Right renal pelvis (tissue), 4 donors: ENCODE results near the gene CDHR2. TPM values are rescaled to one million over a fixed set of nuclear protein-coding genes. Genes with fewer than 3 reads are reported as not detected.
"Not testable (repeated sequence)": the region's sequence is repeated elsewhere in the genome, so short reads cannot be mapped to it uniquely, and the experiment has no call there.

Experiments
- DNase-seq, 4 donors: peaks; one replicate each; pipeline ENCODE4 v3.0.0-alpha.2; 2013; ENCODE audit warnings: low read depth in 4 of 4, low spot score in 3 of 4, missing footprints in 1 of 4
- polyA plus RNA-seq, 4 donors: library from polyadenylated mRNA; unstranded; fragments of 120-200 nt; gene quantifications; one replicate each; pipeline ENCODE4 v1.2.1, GENCODE V29; 2013; ENCODE audit not compliant: insufficient read length in 4 of 4

The CDHR2 gene
- polyA plus RNA-seq, 4 donors = 13.9 to 21.5 (median 18.6) TPM

DNA sequence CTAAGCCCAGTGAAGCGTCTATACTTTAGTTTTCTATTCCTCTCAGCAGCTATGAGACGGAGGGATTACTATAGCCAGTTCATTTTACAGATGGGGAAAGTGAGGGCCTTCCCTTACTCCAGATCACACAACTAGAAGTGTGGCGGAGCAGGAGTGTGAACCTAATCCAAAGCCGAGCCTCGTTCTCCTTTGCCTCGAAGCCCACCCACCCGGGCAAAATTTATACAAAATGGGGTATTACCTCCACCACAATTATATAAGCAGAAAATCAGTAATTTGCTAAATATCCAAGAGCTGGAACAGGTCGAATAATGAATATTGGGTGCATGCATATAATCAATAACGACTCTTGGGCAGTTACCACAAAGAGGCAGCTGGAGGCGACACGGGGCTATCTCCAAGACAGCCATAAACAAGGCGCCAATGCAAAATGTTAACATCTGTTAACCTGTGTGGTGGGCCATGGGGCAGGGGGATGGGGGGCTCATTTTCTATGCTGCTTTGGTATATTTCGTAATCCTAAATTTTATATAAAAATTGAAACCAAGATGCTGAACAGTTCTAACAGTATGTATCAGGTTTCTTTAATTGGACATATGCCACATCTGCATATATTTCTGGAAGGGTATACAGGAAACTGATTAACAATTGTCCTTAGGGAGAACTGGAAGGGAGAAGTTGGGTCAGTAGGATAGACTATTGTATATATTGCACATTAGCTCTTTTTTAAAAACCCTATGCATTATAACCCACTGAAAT lies 10.7 kb upstream of the CDHR2 start:
- DNase-seq = no peak

DNA sequence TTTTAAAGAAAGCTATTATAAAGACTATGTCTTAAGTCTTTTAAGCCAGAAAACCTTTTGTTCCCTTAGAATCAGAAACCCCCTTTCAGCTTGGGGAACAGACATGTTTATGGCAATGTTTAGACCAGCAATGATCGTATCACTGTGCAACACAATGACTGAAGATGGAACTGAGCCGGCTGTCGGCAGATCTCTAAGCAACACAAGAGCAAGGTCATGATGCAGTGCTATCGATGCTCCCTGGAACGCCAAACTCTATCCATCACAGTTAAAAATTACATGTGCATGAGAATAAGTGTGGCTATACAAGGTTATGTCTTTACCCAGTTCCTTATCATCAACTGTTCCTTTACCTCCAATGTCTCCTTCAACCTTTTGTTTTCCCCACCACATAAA lies 10.2 kb upstream of the CDHR2 start:
- DNase-seq = no peak

DNA sequence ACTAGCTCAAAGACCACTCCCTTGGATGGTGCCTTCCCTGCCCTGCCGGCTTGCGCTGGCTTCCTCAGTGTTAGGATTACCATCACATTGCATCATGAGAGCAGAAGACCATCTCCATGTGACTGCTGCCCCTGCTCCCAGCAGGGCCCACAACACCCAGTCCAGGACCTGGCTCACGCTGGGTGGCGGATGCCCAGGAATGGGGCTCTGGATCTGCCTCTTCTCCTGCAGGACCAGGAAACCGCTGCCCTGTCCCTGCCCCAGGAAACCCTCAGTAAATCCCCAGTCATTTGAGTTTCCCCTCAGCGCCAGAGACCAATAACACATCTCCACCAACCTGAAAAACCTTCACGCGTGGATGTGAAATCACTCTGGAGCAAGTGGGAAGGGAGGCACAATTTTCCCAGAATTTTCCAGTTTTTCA lies 8.7 kb upstream of the CDHR2 start:
- no peak for DNase-seq

DNA sequence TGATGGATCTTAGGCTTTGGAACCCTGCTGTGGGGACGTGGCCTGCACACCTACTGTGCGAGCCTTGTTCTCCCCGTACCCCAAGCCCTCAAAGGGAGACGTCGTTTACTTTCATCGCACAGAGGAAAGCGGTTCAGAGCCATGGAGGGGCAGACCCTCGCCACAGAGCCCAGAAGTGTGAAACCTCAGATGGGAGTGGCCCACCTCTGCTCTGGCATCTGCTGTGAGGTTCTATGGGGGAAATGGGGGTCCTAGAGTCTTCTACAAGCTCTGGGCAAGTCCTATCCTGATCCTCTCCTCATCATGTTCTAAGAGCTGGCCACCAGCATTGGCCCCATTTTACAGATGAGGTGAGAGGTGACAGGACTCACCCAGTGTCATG lies 8.2 kb upstream of the CDHR2 start:
- no peak for DNase-seq

DNA sequence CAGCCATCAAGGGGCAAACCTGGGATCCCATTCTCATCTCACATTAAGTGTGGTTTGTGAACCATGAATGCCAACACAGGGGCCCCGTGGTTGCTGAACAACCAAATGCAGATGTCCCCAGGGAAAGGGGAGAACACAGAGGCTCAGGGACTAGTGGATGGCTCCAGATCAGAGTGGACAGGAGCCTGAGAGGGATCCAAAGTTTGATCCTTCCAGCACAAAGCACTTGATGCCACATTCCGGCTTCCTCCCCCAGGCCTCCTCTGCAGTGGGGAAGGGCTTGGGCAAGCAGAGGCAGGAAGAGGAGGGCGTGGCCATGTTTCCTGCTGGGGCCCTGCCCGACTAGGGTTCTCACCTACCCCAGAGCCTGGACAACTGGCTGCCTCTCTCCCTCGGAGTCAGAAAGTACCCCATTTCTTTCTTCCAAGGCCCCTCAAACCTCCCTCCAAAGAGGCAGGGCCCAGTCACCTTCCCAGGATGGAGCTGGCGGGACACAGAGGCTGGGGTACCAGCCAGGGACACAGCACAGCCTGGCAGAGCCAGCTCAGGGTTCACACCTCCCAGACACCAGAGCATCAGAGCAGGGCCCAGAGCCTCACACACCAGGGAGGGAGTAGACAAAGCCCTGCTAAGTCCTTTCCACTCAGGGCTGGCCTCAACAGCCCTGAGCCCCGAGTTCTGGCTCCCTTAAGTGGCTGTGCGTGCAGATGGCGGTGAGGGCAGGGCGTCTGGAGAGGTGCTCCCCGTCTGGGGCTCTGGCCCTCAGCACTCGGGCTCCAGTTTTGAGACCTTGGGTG lies 7.6 kb upstream of the CDHR2 start:
- DNase-seq = no peak

DNA sequence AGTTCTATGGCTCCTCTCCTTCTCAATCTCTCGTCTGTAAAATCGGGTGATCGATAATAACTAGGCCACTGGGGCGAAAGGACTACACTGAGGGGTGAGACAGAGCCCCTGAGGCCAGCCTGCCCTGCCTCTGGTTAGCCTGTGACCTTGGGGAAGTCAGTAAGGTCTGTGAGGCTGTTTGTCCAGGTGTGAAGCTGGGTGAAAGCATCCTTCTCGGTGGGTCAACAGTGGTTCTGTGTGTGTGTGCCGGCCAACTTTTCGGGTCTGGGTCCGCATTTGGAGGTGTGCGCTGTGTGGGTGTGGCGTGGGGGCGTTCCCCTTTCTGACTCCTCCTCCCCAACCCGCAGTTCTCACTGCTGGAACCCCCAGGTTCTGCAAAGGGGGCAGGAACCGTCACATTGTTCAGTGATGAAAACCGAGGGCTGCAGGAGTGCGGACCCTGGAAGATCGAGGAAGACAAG lies 7.0 kb upstream of the CDHR2 start:
- no peak for DNase-seq

DNA sequence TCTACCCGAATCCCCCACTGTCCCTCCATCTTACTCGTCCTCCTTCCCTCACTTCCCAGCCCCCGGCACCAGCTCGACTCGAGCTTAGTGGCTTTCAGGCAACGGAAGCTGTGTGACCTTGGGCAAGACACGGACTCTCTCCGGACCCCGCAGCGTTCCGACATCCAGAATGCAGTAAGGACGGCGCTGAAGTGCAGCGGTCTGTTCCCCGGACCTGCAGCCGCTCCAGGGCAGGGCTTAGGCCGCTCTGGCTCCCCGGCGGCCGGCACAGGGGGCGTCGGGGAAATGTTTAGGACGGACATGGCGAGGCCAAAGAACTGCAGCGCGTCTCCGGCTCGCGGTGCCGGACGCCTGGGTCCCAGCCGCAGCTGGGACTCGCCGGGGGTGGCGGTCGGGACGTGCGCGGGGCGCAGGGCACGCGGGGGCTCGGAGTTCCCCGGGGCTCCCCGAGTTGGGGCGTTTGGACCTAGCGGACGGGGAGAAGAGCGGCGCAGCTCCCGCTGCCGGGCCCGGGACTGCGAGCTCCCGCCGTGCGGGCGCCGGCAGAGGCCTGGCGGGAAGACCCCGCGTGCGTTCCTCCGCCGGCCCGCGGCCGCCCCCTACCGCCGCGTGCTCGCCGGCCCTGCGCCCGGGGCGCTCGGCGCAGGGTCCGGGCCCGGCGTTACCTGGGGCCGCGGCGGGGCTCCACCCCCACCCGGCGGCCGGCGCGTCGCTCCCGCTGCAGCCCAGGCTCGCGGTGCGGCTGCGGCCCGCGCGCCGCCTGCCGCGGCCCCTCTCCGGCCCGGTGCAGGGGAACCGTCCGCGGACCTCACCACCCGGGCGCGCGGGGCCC lies 6.3 kb upstream of the CDHR2 start:
- DNase-seq = no peak

DNA sequence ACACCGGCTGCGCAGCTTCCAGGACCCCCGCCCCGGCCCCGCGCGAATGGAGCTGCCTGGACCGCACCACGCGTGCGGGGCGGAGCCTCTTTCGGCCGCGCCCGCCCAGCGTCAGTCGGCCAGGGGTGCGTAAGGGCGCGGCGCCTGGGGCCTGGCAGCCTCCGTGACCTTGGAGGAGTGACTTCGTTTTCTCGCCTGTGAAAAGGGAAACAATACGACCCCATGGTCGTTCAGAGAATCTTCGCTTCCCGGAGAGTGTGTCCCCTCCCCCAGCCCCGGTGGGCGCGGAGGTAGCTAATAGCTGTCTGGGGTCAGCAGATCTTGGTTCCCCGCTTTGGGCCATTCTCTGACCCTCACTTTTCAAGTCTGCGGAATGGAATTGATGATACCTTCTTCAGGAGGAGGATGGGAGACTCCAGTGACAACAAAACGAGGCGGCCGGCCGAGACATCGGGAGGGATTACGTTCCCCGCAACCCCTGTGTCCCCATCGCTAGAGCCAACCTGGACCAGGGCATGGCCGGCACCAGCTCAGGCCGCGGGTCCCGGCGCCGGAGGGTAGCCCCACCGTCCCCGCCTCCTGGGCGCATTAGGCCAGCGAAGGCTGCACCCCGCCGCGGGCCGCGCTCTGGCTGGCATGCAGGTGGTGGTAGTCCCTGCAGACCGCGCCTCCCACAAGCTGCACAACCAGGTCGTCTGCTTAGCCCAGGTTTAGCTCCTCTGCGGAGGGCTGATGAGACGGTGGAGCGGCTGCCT lies 5.5 kb upstream of the CDHR2 start:
- no peak for DNase-seq

DNA sequence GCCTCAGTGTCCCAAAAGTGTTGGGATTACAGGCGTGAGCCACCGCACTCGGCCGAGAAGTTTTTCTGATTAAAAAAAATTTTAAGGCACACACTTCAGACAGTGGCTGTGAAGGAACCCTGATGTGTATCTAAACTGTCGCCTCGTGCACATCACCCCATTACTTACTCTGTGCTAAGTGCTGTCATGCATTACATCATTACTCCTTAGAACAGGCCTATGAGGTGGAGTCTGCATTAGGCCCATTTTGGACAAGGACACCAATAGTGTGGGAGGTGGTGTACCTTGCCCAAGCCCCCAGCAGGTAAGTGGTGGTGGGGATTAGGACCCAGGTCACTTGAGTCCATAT lies 3.8 kb upstream of the CDHR2 start:
- no peak for DNase-seq

DNA sequence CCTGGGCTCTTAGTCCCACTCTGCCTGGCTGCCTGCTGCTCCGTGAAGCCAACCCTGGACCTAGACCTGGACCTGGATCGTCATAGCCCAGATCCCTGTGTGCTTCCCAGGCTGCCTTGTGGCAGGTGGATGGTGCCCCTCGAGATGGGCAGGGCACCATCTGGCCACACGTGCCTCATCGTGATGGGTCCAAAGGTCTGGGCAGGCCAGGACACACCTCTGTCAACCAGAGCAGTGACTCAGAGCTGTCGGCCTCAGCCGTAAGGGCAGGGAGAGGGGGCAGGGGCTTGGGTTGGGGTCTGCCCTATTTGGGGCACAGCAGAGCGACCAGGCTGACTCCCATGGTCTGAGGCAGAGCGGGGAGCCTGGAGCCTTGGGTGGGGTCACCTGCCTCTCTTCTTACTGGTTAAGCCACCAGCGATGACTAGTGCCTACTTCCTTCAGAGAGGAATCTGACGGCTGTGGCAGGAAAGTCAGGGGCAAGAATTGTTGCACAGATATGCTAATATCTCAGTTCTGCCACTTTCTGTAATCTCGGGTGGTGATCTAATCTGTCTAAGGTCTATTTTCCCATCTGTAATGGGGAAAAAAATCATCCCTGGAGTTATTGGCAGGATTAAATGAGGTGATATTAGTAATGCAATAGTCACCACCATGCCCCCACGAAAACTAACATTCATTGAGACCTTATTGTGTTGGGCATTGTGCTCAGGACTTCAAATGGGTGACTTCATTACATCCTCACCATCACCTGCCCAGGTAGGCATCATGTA lies 3.2 kb upstream of the CDHR2 start:
- DNase-seq = no peak

DNA sequence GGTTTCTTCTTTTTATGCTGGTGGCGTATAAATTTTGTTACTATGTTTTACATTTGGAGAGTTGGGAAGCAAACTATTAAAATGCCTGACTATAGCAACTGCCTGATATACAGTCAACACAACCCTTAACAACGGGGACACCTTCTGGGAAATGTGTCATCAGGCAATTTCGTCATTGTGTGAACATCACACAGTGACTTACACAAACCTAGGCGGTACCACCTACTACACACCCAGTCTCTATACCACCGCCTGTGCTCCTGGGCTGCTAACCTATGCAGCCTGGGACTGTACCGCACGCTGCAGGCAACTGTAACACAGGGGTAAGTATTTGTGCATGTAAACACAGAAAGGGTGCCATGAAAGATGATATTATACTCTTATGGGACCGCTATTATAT lies 1.3 kb upstream of the CDHR2 start:
- no peak for DNase-seq

DNA sequence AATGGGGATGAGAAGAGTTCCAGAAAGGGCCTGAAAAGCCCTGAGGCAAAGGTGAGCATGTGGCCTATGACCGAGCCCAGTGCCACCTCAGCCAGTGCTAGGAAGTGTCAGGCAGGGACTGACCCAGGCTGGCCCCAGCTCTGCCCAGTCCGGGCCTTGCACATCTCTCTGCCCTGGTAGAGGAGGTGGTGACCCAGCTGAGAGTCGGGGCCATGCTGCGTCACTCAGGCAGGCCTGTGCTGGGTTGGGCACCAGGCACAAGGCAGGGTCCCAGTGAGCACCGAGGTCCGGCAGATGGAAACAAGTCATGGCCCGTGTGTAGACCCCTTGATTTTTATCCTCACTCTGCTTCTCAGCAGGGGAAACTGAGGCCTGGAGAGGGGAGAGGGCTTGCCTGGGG lies 729 bp downstream of the CDHR2 start:
- no peak for DNase-seq

DNA sequence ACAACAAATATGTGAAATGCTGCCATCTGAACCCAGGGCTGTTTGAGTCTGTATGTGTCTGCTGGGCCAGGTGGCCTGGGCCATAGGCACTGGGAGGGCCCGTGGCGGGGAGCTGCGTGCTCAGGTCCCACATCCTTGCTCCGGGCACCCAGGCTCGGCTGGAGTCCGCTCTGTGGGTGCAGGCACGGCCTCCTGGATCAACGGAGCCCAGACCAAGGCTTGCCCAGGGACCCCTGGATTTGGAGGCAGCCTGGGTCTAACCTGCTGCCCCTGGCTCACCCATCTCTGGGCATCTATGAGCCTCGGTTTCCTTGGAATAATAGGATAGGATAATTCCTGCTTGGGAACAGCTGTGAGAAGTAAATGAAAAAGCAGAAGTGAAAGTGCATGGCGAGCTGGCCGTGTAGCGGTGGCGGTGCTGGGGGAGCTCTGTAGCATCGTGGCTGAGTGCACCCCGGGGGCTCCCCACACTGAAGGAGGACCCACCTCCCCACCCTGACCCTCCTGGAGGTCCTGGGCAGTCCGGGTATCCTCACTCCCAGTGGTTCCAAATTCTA lies 1.2 kb downstream of the CDHR2 start:
- no peak for DNase-seq

DNA sequence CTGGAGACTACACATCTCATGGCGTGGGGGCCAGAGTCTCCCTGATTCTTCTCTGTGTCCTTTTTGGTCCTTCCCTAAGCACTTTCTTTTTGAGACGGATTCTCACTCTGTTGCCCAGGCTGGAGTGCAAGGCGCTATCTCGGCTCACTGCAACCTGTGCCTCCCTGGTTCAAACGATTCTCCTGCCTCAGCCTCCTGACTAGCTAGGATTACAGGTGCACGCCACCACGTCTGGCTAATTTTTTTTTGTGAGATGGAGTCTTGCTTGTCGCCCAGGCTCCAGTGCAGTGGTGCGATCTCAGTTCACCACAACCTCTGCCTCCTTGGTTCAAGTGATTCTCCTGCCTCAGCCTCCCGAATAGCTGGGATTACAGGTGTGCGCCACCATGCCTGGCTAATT lies 1.8 kb downstream of the CDHR2 start:
- DNase-seq = not testable (repeated sequence)

DNA sequence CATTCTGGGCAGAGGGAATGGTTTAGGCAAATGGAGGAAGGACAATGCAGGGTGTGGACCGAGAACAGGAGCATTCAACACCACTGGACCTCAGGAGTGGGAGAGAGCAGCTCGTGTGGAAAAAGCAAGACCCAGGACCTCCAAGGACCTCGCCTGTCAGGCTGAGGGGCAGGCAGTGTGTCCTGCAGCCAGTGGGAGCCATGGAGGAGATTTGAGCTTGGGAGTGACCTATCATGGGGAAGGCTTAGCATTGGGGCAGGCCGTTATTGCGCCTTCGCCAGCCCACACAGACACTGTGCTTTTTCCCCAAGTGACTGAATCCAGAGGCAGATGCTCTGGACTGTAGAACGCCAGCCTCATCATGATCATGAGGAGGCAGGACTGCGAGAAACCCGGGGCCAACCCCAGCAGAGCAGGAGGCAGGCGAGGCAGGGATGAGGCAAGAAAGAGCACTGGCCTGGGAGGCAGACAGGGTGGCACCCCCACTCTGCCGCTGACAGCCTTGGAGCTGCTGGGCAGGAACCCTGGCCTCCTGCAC lies 3.3 kb downstream of the CDHR2 start:
- DNase-seq = no peak

DNA sequence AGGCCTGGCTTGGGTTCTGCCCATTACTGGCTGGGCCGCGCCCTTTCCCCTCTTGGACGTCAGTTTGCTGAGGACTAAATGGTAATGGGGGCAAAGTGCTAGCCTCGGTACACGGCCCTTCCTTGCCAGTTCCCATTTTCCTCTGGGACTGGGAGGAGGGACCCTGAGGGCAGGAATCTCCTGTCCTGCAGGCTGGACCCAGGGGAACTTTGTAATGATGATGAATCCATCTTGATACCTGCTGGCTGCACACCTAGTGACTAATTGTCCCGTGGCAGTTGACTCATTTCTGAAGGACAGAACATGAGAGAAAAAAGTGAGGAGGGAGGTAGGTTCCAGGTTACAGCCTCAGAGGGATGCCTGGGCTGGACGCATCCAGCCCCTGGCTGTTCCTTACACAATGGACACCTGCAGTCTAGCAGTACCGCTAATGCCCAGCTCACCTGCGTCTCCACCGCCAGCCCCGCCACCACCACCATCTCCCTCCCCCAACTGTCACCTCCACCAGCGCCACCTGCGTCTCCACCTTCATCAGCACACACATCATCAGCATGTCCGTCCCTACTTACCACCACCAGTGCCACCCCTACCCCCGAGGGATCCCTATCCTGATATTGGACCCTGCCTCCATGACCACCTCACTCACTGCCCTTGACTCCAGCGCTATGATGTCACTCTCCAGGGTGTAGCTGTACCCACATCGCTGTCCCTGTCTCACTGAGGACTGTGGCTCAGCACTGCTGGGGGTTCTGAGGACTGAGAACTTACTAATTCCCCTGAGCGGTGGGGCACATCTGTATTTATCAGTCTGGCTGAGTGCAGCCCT lies 4.3 kb downstream of the CDHR2 start:
- no peak for DNase-seq

DNA sequence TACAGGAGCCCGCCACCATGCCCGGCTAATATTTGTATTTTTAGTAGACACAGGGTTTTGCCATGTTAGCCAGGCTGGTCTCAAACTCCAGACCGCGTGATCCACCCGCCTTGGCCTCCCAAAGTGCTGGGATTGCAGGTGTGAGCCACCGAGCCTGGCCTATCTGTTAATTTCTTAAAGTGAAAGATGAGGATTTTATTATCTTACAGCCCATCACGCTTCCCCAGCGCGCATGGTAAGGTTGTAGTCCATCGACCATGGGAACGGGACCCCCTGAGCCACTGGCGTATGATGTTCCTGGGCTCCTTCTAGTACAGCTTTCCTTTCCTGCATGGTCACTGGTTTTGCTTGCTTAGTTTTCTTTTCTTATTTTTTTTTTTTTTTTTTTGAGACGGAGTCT lies 8.7 kb downstream of the CDHR2 start:
- no peak for DNase-seq

DNA sequence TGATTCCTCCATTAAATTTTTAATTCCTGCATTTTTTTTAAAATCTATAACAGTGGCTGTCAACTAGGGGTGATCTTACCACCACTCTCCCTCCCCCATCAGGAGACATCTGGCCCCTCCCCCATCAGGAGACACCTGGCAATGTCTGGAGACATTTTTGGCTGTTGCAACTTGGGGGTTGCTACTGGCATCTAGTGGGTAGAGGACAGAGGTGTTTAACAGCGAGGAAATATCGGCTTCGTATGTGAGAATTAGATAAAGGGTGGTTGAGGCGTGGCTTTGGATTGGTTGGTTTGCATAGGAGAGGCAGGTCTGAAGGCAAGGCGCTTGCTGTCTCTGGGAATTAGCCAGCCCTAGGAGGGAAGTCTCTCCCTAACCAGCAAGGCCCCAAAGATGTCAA lies 10.5 kb downstream of the CDHR2 start:
- DNase-seq = no peak
